Activated CD8-positive, alpha-beta memory T cell treated with anti-CD3 and anti-CD28 coated beads for 24 hours (primary cell): ENCODE results near the gene HAPSTR1.

Source experiments
- DNase-seq: peaks from one replicate; pipeline ENCODE4 v3.0.0-alpha.2; 2020

HAPSTR1 gene

GRCh38 chr16:9124444-9124843, 33.0 kb downstream of the HAPSTR1 start:
- peak; percentile 48 for DNase-seq

- DNase-seq, result peak; percentile 56
Observed at GRCh38 chr16:9124908-9125584, 33.6 kb downstream of the HAPSTR1 start.

GRCh38 chr16:9125658-9126505, 34.4 kb downstream of the HAPSTR1 start:
- DNase-seq, result peak; percentile 56

GRCh38 chr16:9126609-9127008, 35.2 kb downstream of the HAPSTR1 start:
- DNase-seq, result peak; percentile 49

- DNase-seq, result peak; percentile 57
Observed at GRCh38 chr16:9128346-9129342, 37.2 kb downstream of the HAPSTR1 start.

- no peak for DNase-seq
Observed at GRCh38 chr16:9134306-9134705, 42.9 kb downstream of the HAPSTR1 start.

- peak; percentile 80 for DNase-seq
Observed at GRCh38 chr16:9134739-9135138, 43.3 kb downstream of the HAPSTR1 start.

- no peak for DNase-seq
Observed at GRCh38 chr16:9135797-9136196, 44.4 kb downstream of the HAPSTR1 start.

- no peak for DNase-seq
Observed at GRCh38 chr16:9136596-9136995, 45.2 kb downstream of the HAPSTR1 start.

GRCh38 chr16:9138021-9138680, 46.7 kb downstream of the HAPSTR1 start:
- DNase-seq, result no peak

- DNase-seq, result peak; percentile 85
Observed at GRCh38 chr16:9138731-9139501, 47.5 kb downstream of the HAPSTR1 start.

- no peak for DNase-seq
Observed at GRCh38 chr16:9139965-9140364, 48.5 kb downstream of the HAPSTR1 start.
